H1 (cell line): ENCODE results near the gene CDK5RAP3. TPM values are rescaled to one million over a fixed set of nuclear protein-coding genes. Genes with fewer than 3 reads are reported as not detected.

Experiments used
- EP300 ChIP-seq, 2 experiments: IDR thresholded peaks; 1 replicate in 1 of 2; 2 replicates in 1 of 2; pipeline ENCODE4 v1.6.1; 2011 to 2012; ENCODE audit warnings: low read depth in 2 of 2, low read length in 2 of 2, mild to moderate bottlenecking in 2 of 2, borderline replicate concordance in 1 of 2, inconsistent platforms in 1 of 2, moderate library complexity in 1 of 2
- polyA plus RNA-seq, 7 experiments: library from polyadenylated mRNA; depleted of rRNA in 3 of 7; stranded (reverse) in 5 of 7; unstranded in 2 of 7; fragments of >200 nt in 5 of 7; fragments of 200-250 nt in 2 of 7; gene quantifications; 1 replicate in 5 of 7; 2 replicates in 1 of 7; 4 replicates in 1 of 7; pipeline versions ENCODE4 v1.2.1 to v1.2.3, GENCODE V29; 2011 to 2013; ENCODE audit warnings: missing spikeins in 2 of 7, mixed read lengths in 2 of 7
- total RNA-seq: library from RNA; stranded (reverse); fragmentation: NEBNext Ultra II Directional; extraction: Animal tissue kit (Norgen Biotek cat#: 25700); gene quantifications from 2 replicates; pipeline ENCODE4 v1.2.1, GENCODE V29; 2021
- TF ChIP-seq, protein P1 (sequence below): fragments of 300-600 bp; sonication (generic); IDR thresholded peaks from 2 replicates; pipeline ENCODE4 v1.7.1; 2012; ENCODE audit warnings: low read length, moderate library complexity, mild to moderate bottlenecking, inconsistent platforms; ENCODE audit not compliant: insufficient replicate concordance

The CDK5RAP3 gene
- total and polyA plus RNA-seq, 2 of the 8 experiments (the other 6 are each of a cell fraction or from before 2014, with no cell fraction given), result 88.2 to 93.2 TPM

DNA sequence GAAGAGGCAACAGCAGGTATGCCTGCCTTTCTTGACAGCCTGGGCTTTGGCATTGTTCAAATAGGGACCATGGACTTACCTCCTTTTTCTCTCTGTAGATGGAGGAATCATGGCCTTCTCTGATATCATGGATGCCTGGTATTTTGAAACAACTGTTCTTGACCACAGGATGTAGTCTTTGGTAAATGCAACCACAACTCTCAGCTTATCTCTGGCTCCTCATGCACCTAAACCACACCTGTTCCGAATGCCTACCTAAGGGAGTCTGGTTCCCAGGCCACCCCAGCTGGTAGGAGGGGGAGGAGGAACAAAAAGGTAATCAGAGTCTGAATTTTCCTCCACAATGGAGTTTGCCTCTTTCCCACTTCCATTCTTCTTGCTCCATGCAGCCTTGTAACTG is 18.8 kb downstream of the CDK5RAP3 start (continued):
- TF ChIP-seq, protein P1, sequence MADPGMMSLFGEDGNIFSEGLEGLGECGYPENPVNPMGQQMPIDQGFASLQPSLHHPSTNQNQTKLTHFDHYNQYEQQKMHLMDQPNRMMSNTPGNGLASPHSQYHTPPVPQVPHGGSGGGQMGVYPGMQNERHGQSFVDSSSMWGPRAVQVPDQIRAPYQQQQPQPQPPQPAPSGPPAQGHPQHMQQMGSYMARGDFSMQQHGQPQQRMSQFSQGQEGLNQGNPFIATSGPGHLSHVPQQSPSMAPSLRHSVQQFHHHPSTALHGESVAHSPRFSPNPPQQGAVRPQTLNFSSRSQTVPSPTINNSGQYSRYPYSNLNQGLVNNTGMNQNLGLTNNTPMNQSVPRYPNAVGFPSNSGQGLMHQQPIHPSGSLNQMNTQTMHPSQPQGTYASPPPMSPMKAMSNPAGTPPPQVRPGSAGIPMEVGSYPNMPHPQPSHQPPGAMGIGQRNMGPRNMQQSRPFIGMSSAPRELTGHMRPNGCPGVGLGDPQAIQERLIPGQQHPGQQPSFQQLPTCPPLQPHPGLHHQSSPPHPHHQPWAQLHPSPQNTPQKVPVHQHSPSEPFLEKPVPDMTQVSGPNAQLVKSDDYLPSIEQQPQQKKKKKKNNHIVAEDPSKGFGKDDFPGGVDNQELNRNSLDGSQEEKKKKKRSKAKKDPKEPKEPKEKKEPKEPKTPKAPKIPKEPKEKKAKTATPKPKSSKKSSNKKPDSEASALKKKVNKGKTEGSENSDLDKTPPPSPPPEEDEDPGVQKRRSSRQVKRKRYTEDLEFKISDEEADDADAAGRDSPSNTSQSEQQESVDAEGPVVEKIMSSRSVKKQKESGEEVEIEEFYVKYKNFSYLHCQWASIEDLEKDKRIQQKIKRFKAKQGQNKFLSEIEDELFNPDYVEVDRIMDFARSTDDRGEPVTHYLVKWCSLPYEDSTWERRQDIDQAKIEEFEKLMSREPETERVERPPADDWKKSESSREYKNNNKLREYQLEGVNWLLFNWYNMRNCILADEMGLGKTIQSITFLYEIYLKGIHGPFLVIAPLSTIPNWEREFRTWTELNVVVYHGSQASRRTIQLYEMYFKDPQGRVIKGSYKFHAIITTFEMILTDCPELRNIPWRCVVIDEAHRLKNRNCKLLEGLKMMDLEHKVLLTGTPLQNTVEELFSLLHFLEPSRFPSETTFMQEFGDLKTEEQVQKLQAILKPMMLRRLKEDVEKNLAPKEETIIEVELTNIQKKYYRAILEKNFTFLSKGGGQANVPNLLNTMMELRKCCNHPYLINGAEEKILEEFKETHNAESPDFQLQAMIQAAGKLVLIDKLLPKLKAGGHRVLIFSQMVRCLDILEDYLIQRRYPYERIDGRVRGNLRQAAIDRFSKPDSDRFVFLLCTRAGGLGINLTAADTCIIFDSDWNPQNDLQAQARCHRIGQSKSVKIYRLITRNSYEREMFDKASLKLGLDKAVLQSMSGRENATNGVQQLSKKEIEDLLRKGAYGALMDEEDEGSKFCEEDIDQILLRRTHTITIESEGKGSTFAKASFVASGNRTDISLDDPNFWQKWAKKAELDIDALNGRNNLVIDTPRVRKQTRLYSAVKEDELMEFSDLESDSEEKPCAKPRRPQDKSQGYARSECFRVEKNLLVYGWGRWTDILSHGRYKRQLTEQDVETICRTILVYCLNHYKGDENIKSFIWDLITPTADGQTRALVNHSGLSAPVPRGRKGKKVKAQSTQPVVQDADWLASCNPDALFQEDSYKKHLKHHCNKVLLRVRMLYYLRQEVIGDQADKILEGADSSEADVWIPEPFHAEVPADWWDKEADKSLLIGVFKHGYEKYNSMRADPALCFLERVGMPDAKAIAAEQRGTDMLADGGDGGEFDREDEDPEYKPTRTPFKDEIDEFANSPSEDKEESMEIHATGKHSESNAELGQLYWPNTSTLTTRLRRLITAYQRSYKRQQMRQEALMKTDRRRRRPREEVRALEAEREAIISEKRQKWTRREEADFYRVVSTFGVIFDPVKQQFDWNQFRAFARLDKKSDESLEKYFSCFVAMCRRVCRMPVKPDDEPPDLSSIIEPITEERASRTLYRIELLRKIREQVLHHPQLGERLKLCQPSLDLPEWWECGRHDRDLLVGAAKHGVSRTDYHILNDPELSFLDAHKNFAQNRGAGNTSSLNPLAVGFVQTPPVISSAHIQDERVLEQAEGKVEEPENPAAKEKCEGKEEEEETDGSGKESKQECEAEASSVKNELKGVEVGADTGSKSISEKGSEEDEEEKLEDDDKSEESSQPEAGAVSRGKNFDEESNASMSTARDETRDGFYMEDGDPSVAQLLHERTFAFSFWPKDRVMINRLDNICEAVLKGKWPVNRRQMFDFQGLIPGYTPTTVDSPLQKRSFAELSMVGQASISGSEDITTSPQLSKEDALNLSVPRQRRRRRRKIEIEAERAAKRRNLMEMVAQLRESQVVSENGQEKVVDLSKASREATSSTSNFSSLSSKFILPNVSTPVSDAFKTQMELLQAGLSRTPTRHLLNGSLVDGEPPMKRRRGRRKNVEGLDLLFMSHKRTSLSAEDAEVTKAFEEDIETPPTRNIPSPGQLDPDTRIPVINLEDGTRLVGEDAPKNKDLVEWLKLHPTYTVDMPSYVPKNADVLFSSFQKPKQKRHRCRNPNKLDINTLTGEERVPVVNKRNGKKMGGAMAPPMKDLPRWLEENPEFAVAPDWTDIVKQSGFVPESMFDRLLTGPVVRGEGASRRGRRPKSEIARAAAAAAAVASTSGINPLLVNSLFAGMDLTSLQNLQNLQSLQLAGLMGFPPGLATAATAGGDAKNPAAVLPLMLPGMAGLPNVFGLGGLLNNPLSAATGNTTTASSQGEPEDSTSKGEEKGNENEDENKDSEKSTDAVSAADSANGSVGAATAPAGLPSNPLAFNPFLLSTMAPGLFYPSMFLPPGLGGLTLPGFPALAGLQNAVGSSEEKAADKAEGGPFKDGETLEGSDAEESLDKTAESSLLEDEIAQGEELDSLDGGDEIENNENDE, result no peak
- no peak for TF ChIP-seq EP300 (IDR thresholded peaks at IDR 0.05; ENCODE audit: borderline replicate concordance in 1 of 2, low read depth in 2 of 2, low read length in 2 of 2)
- TF ChIP-seq, all 59 proteins: peak for 0
